VCaP (cell line): Measurements from ENCODE around the gene CLPX.

Experiments
- H3K27ac ChIP-seq: fragments of 450-650 bp; 2 replicates; pipeline ENCODE4 v1.5.1; 2017
- TF ChIP-seq, protein P1 (sequence below): fragments of 450-650 bp; conservative IDR thresholded peaks from 2 replicates; pipeline ENCODE4 v1.5.1; 2017; ENCODE audit warnings: mild to moderate bottlenecking, moderate library complexity

The CLPX gene

GRCh38 chr15:65211482-65211982, 26.4 kb upstream of the CLPX start:
- H3K27ac ChIP-seq = no peak overlapping the region

GRCh38 chr15:65210770-65211481, 25.8 kb upstream of the CLPX start, which contains the start of gene CILP:
Gene CILP (minus strand): TSS chr15:65211473. CDS start chr15:65209755, 1,718 bp downstream.
- TF ChIP-seq, protein P1, sequence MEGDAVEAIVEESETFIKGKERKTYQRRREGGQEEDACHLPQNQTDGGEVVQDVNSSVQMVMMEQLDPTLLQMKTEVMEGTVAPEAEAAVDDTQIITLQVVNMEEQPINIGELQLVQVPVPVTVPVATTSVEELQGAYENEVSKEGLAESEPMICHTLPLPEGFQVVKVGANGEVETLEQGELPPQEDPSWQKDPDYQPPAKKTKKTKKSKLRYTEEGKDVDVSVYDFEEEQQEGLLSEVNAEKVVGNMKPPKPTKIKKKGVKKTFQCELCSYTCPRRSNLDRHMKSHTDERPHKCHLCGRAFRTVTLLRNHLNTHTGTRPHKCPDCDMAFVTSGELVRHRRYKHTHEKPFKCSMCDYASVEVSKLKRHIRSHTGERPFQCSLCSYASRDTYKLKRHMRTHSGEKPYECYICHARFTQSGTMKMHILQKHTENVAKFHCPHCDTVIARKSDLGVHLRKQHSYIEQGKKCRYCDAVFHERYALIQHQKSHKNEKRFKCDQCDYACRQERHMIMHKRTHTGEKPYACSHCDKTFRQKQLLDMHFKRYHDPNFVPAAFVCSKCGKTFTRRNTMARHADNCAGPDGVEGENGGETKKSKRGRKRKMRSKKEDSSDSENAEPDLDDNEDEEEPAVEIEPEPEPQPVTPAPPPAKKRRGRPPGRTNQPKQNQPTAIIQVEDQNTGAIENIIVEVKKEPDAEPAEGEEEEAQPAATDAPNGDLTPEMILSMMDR = no peak
- H3K27ac ChIP-seq = no peak within 1 kb of the TSS

More at GRCh38 chr15:65211482-65211982, 26.4 kb upstream of the CLPX start:
- TF ChIP-seq, protein P1 = no peak

GRCh38 chr15:65209701-65210643, 24.8 kb upstream of the CLPX start:
- no peak overlapping the region for H3K27ac ChIP-seq

DNA sequence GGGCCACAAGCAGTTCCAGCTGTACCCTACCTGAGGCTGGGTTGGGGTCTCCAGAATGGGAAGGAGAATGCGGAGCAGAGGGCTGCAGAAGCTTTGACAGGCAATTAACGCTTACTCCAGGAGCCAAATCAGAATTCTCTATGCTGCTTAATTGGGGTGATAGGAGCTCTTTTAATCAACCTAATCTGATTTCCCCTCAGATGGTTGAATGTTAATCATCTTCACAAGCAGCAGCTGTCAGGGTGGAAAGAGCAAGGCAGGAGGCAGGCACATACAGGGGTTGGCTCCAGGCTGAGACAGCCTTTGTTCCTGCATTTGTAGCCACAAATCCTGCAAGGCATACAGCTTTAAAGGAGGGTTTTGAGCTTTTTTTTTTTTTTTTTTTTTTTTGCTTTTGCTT, 23.5 kb upstream of the CLPX start:
- H3K27ac ChIP-seq = no peak overlapping the region
- TF ChIP-seq, protein P1 = no peak

More at GRCh38 chr15:65209701-65210643, 24.8 kb upstream of the CLPX start:
- TF ChIP-seq, protein P1 = no peak

- TF ChIP-seq, protein P1 = no peak
- H3K27ac ChIP-seq = no peak overlapping the region
Measured at GRCh38 chr15:65207280-65207840, 22.2 kb upstream of the CLPX start.

GRCh38 chr15:65206750-65207149, 21.6 kb upstream of the CLPX start:
- H3K27ac ChIP-seq = no peak overlapping the region
- TF ChIP-seq, protein P1 = no peak
